Naive thymus-derived CD8-positive, alpha-beta T cell (primary cell): ENCODE data around the gene CDCA3. TPM values are rescaled to one million over a fixed set of nuclear protein-coding genes. Genes with fewer than 3 reads are reported as not detected.

ENCODE experiments used
- ATAC-seq, 2 donors: fragments of 150-1000 bp; cut with Tn5 transposase in 1 of 2; sonication (Bioruptor Pico), chemical (Tn5 transposase) in 1 of 2; 1 replicate in 1 of 2; 2 replicates in 1 of 2; pipeline ENCODE4 v1.10.0; 2021; ENCODE audit warnings: mild to moderate bottlenecking in 2 of 2, moderate library complexity in 2 of 2
- POLR2A ChIA-PET: fragments of 350-600 bp; sonication (Branson Sonifier 250); formaldehyde crosslinking; loops from one replicate; lab custom pipeline; 2021; ENCODE audit warnings: antibody characterized with exemption; lab: Charles Lee
- DNase-seq, 10 donors: peaks; one replicate each; pipeline versions ENCODE4 v3.0.0 to v3.0.0-alpha.2; 2020 to 2022
- H3K27ac Mint-ChIP-seq, 10 donors: one replicate each; pipeline ENCODE4 v1.8.0; 2020 to 2022; ENCODE audit warnings: mild to moderate bottlenecking in 10 of 10, mixed read lengths in 10 of 10, moderate library complexity in 4 of 10, inconsistent platforms in 1 of 10
- H3K27me3 Mint-ChIP-seq, 5 donors: one replicate each; pipeline ENCODE4 v1.8.0; 2021 to 2022; ENCODE audit warnings: mixed read lengths in 5 of 5
- H3K36me3 Mint-ChIP-seq, 3 donors: one replicate each; pipeline ENCODE4 v1.8.0; 2020 to 2022; ENCODE audit warnings: mixed read lengths in 3 of 3, mild to moderate bottlenecking in 2 of 3, inconsistent platforms in 1 of 3
- H3K4me1 Mint-ChIP-seq, 4 donors: one replicate each; pipeline ENCODE4 v1.8.0; 2021 to 2022; ENCODE audit warnings: mixed read lengths in 4 of 4
- H3K4me3 Mint-ChIP-seq, 10 donors: one replicate each; pipeline ENCODE4 v1.8.0; 2020 to 2022; ENCODE audit warnings: mild to moderate bottlenecking in 10 of 10, mixed read lengths in 10 of 10, moderate library complexity in 6 of 10, inconsistent platforms in 1 of 10
- H3K9me3 Mint-ChIP-seq, 9 donors: one replicate each; pipeline ENCODE4 v1.8.0; 2020 to 2022; ENCODE audit warnings: mixed read lengths in 9 of 9, mild to moderate bottlenecking in 3 of 9, inconsistent platforms in 1 of 9, moderate library complexity in 1 of 9
- polyA plus RNA-seq, 3 donors: library from polyadenylated mRNA; unstranded; fragments of 300-500 nt; fragmentation: Illumina TruSeq; gene quantifications; one replicate each; pipeline ENCODE4 v1.2.3, GENCODE V29; 2021
- total RNA-seq, 8 experiments: library from RNA in 2 of 8; stranded (reverse) in 2 of 8; gene quantifications; one replicate each; pipeline ENCODE4 v1.2.3 and lab custom pipeline; 2021 to 2026

The CDCA3 gene
- total and polyA plus RNA-seq, 5 experiments from 2014 or later, result 0.50 to 2.7 (median 2.0) TPM; not detected in 1

DNA sequence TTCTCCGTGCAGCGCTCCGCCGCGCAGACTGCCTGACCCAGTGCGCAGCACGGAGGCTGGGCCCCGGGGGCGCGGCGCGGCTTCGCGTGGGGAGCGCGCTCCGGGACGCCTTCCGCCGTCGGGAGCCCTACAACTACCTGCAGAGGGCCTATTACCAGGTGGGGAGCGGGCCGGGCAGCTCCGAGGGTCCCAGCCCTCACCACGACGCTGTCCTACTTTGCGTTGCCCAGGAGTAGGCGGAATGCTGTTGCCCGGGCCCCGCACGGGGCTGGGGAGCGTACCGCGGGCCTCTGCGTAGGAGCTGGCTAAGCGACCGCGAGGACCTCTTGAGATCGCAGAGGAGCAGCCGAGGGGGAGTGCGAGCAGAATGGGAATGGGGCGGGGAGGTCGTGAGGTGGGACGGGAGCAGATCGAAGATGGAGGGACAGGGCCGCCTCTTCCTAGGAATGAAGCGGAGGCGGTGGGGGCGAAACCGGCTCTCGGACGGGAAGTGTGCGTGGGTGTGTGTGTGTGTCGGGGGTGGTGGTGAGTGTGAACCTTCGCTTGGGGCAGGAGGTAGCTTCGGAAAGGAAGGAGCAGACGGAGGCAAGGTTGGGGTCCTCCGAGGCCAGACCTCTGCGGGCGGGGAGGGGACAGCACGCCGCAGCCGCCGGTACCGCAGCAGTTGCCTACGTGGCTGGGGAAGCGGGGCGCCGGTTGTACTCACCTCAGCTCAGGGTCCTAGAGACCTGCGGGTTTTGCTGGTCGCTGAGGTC lies 22.1 kb downstream of the CDCA3 start:
- DNase-seq (peak in 7 of 10 donors; percentile 22 to 63 (median 46)), ATAC-seq (peak; percentile 78)
- Mint-ChIP-seq H3K4me3 (peak overlapping the region; percentile 82 to 95 (median 89)), H3K27me3 (peaks cover 14 to 48% (median 38%) of the 10 kb centered on the region in 5 donors), H3K27ac (peak overlapping the region; percentile 15 to 95 (median 80)), H3K36me3 (peaks cover 0 to 4% (median 0%) of the 10 kb centered on the region in 3 donors), H3K4me1 (peaks cover 15 to 31% (median 19%) of the 10 kb centered on the region in 4 donors), H3K9me3 (no peaks in the 10 kb centered on the region)
- POLR2A ChIA-PET, result interaction anchor here (0.6 to 4.1 kb wide), 14 partner anchors 9 to 198 kb away, joined by 3 to 21 read pairs (median 4); partner anchors contain the start of genes CDCA3, COPS7A, MLF2 and SPSB2

DNA sequence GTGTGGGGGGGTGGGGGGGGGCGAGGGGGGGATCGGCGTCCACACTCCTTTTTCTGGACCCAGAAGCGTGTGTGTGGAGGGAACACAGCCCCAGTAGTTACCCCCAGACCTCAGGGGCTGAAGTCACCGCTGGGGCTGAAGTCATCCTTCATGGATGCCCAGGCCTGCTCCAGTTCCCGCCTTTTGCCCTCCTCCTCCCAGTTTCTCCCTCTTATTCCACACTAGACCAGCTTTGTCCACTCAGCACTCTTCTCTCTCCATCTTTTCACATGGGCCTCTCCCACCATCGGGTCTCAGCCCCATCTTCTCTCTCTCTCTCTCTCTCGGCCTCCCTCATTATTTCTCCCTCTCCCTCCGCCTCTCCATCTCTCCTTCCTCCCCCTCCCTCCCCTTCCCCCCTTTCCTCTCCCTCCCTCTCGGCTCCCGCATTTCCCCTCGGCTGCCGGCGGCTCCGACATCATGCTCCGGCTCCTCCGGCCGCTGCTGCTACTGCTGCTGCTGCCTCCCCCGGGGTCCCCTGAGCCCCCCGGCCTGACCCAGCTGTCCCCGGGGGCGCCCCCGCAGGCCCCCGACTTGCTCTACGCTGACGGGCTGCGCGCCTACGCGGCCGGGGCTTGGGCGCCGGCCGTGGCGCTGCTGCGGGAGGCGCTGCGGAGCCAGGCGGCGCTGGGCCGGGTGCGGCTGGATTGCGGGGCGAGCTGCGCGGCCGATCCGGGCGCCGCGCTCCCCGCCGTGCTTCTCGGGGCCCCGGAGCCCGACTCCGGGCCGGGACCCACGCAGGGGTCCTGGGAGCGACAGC lies 22.9 kb downstream of the CDCA3 start, which contains the start of gene P3H3:
Gene P3H3 (plus strand): TSS at position 426 of the 799 bp plus-strand sequence. CDS start 34 bp downstream, at position 460.
- peak within 1 kb of the TSS; percentile 82 to 95 (median 89) for H3K4me3 Mint-ChIP-seq
- H3K27ac Mint-ChIP-seq, result peak within 1 kb of the TSS; percentile 15 to 95 (median 80)
- peaks cover 14 to 53% (median 39%) of the 10 kb centered on the region in 5 donors for H3K27me3 Mint-ChIP-seq
- POLR2A ChIA-PET, result interaction anchor here (0.6 to 4.1 kb wide), 14 partner anchors 9 to 198 kb away, joined by 3 to 21 read pairs (median 5); partner anchors contain the start of genes CDCA3, COPS7A, MLF2 and SPSB2
- peaks cover 15 to 31% (median 19%) of the 10 kb centered on the region in 4 donors for H3K4me1 Mint-ChIP-seq
- peak in 2 of 10 donors; percentile 31 to 39 for DNase-seq
- H3K9me3 Mint-ChIP-seq, result no peaks in the 10 kb centered on the region
- peak; percentile 60 to 64 for ATAC-seq
- H3K36me3 Mint-ChIP-seq, result peaks cover 0 to 4% (median 0%) of the 10 kb centered on the region in 3 donors

DNA sequence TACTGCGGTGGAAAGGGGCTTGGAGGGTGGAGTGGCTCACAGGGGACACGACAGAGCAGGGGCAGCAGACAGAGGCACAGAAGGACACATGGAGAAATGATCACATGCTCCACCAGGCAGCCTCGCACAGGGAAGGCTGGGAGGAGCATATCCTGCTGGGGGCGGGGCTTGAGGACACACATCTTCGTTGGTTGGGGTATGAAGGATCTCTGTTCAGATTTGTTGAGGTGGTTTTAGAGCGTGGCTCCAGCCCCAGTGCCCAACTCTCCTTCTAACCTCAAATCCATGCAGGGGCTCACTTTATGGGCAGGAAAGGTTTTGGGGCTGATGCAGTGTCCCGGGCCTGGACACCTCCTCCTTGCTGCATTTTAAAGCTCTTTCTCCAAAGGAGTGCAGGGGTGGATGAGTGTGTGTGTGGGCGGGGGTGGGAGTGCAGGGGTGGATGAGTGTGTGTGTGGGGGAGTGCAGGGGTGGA lies 23.6 kb downstream of the CDCA3 start:
- peak overlapping the region in 6 of 10 donors; percentile 6 to 89 (median 46) for H3K27ac Mint-ChIP-seq
- peaks cover 15 to 36% (median 19%) of the 10 kb centered on the region in 4 donors for H3K4me1 Mint-ChIP-seq
- no peaks in the 10 kb centered on the region for H3K9me3 Mint-ChIP-seq
- H3K4me3 Mint-ChIP-seq, result peak overlapping the region; percentile 25 to 92 (median 68)
- POLR2A ChIA-PET, result interaction anchor here (1.0 to 4.1 kb wide), 4 partner anchors 19 to 103 kb away, joined by 4 to 21 read pairs (median 6); partner anchors contain the start of genes CDCA3, COPS7A, MLF2 and USP5
- peaks cover 0 to 4% (median 0%) of the 10 kb centered on the region in 3 donors for H3K36me3 Mint-ChIP-seq
- peaks cover 15 to 60% (median 46%) of the 10 kb centered on the region in 5 donors for H3K27me3 Mint-ChIP-seq
- DNase-seq, result peak in 3 of 10 donors; percentile 24 to 67 (median 34)
- ATAC-seq, result no peak

DNA sequence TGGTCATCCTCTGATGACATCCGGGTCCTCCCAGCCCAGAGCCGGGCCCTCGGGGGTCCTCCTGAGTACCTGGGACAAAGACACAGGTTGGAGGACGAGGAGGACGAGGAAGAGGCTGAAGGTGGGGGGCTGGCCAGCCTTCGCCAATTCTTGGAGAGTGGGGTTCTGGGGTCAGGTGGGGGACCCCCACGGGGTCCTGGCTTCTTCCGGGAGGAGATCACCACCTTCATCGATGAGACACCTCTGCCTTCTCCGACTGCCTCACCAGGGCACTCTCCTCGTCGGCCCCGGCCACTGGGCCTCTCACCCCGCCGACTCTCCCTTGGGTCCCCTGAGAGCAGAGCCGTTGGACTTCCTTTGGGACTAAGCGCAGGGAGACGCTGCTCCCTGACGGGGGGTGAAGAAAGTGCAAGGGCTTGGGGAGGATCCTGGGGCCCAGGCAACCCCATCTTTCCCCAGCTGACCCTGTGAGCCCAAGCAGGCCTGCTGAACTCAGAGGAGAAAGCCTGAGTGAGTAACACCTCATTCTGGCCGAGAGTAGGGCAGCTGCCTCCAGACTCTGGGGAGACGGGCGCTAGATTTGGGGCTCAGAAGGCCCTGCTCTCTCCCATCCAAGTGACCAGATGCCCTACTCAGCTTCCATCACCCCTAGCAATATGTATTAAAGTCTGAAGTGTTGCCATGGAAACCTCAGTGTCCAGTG lies 24.2 kb downstream of the CDCA3 start:
- H3K36me3 Mint-ChIP-seq, result peaks cover 0 to 4% (median 0%) of the 10 kb centered on the region in 3 donors
- peaks cover 15 to 66% (median 52%) of the 10 kb centered on the region in 5 donors for H3K27me3 Mint-ChIP-seq
- no peaks in the 10 kb centered on the region for H3K9me3 Mint-ChIP-seq
- POLR2A ChIA-PET, result interaction anchor here (0.5 to 4.1 kb wide), 4 partner anchors 18 to 109 kb away, joined by 4 to 21 read pairs (median 5); partner anchors contain the start of genes CDCA3, MLF2 and USP5
- H3K4me1 Mint-ChIP-seq, result peaks cover 17 to 42% (median 22%) of the 10 kb centered on the region in 4 donors
- H3K4me3 Mint-ChIP-seq, result peak overlapping the region; percentile 25 to 92 (median 68)
- ATAC-seq, result no peak
- peak in 1 of 10 donors; percentile 64 for DNase-seq
- H3K27ac Mint-ChIP-seq, result peak overlapping the region in 6 of 10 donors; percentile 6 to 89 (median 46)

DNA sequence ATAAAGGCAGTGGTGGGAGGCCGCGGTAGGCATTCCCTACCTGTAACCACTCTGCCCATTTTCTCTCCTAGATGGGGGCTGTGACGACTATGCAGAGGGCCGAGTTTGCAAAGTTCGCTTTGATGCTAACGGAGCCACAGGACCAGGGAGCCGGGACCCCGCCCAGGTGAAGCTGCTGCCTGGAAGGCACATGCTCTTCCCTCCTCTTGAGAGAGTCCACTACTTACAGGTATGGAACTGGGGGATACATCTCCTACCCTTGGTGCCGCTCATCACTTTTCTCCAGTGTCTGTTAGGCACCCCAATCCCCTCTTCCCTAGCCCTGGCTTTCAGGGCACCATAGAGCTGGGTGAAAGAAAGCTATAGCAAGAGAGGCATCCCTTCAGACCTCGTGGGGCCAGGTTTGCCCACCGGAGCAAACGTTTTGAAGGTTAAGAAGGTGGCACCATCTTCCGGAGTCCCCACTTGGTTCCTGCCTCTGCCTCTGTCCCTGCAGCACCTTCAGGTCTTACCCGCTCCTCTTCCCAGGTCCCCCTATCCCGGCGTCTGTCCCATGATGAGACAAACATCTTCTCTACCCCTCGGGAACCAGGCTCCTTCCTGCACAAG lies 24.9 kb downstream of the CDCA3 start:
- POLR2A ChIA-PET, result interaction anchor here (0.5 to 1.3 kb wide), 4 partner anchors 18 to 108 kb away, joined by 3 to 6 read pairs (median 4); partner anchors contain the start of gene MLF2

DNA sequence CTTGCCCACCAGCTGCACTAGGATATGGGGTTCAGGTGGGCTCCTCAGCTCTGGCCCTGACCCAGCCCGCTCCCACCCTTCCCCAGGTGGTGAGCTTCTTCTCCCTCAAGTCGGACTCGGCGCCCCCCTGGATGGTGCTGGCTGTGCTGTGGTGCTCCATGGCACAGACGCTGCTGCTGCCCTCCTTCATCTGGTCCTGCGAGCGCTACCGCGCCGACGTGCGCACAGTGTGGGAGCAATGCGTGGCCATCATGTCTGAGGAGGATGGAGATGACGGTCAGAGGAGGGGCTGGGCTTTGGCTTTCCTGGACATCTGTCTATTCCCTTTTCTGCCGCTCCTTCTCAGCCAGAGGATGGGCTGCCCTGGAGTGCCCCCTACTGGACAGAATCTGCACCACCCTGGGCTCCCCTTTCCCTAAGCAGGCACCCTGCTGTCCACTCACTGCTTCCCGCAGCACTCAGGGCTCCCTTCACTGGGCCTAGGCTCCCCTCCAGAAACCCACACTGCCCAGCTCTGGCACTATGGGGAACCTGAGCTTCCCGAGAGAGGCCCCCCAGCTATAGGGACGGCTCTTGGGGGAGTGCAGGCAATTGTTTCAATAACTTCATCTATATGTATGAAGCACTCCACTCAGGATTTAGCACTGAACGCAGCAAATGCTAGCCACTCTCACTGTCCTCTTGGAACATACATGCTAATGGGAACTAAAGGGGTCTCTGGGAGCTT lies 25.5 kb downstream of the CDCA3 start:
- Mint-ChIP-seq H3K4me1 (peaks cover 19 to 54% (median 30%) of the 10 kb centered on the region in 4 donors), H3K27me3 (peaks cover 15 to 78% (median 53%) of the 10 kb centered on the region in 5 donors), H3K27ac (peak overlapping the region in 1 of 10 donors; percentile 74), H3K4me3 (peak overlapping the region in 2 of 10 donors; percentile 10 to 17), H3K9me3 (no peaks in the 10 kb centered on the region), H3K36me3 (no peaks in the 10 kb centered on the region)
- peak; percentile 45 to 50 for ATAC-seq
- POLR2A ChIA-PET, result interaction anchor here (0.6 to 1.3 kb wide), 2 partner anchors 17 to 71 kb away, joined by 3 to 6 read pairs; no protein-coding TSS in a partner anchor
- peak; percentile 59 to 85 (median 76) for DNase-seq

More for the DNA sequence above, 24.9 kb downstream of the CDCA3 start:
- ATAC-seq (no peak), DNase-seq (peak in 1 of 10 donors; percentile 59)
- Mint-ChIP-seq H3K36me3 (peaks cover 0 to 4% (median 0%) of the 10 kb centered on the region in 3 donors), H3K27ac (peak overlapping the region in 1 of 10 donors; percentile 6), H3K4me1 (peaks cover 19 to 47% (median 24%) of the 10 kb centered on the region in 4 donors), H3K4me3 (peak overlapping the region in 3 of 10 donors; percentile 0 to 31 (median 19)), H3K27me3 (peaks cover 15 to 72% (median 53%) of the 10 kb centered on the region in 5 donors), H3K9me3 (no peaks in the 10 kb centered on the region)

DNA sequence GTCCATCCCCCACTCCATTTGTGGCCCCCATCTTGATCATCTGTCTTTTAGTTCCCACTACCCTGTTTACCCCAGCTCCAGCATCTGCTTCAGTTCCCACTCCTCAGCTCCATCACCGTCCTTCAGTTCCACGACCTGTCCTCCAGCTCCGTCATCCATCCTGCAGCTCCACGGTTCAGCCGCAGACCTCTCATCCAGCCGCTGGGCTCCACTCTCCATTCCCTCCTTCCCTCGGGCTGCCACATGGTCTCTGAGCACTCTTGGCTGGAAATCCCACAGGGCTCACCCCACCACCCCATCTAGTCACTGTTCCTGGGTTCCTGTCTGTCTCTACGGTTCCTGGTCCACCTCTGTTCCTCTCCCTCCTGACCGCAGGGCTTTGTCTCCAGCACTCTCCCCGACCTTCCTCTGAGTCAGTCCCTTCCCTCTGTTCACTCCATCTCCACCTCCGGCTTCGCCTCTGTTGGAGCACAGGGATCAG lies 26.1 kb downstream of the CDCA3 start:
- Mint-ChIP-seq H3K27me3 (peaks cover 15 to 80% (median 53%) of the 10 kb centered on the region in 5 donors), H3K4me3 (no peak overlapping the region), H3K27ac (peak overlapping the region in 2 of 10 donors; percentile 14 to 74), H3K9me3 (no peaks in the 10 kb centered on the region), H3K4me1 (peaks cover 19 to 55% (median 31%) of the 10 kb centered on the region in 4 donors), H3K36me3 (no peaks in the 10 kb centered on the region)
- no peak for ATAC-seq
- peak in 1 of 10 donors; percentile 49 for DNase-seq
- POLR2A ChIA-PET, result interaction anchor here (1.3 kb wide), 1 partner anchor 71 kb away, joined by 3 read pairs; no protein-coding TSS in a partner anchor

DNA sequence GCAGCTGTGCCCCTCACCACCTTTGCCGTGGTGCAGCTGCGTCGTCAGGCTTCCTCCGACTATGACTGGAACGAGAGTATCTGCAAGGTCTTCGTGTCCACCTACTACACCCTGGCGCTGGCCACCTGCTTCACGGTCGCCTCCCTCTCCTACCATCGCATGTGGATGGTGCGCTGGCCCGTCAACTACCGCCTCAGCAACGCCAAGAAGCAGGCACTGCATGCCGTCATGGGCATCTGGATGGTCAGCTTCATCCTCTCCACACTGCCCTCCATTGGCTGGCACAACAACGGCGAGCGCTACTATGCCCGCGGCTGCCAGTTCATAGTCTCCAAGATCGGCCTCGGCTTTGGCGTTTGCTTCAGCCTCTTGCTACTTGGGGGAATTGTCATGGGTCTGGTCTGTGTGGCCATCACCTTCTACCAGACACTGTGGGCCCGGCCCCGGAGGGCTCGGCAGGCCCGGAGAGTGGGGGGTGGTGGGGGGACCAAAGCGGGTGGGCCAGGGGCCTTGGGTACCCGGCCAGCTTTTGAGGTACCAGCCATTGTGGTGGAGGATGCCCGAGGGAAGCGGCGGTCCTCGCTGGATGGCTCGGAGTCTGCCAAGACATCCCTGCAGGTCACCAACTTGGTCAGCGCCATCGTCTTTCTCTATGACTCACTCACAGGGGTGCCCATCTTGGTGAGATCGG lies 26.9 kb downstream of the CDCA3 start:
- peak overlapping the region in 2 of 10 donors; percentile 37 to 65 for H3K27ac Mint-ChIP-seq
- POLR2A ChIA-PET, result no interaction called here
- peak in 1 of 10 donors; percentile 60 for DNase-seq
- H3K4me3 Mint-ChIP-seq, result peak overlapping the region in 2 of 10 donors; percentile 12 to 34
- H3K27me3 Mint-ChIP-seq, result peaks cover 15 to 80% (median 52%) of the 10 kb centered on the region in 5 donors
- H3K4me1 Mint-ChIP-seq, result peaks cover 19 to 51% (median 29%) of the 10 kb centered on the region in 4 donors
- H3K9me3 Mint-ChIP-seq, result no peaks in the 10 kb centered on the region
- no peaks in the 10 kb centered on the region for H3K36me3 Mint-ChIP-seq
- ATAC-seq, result no peak

DNA sequence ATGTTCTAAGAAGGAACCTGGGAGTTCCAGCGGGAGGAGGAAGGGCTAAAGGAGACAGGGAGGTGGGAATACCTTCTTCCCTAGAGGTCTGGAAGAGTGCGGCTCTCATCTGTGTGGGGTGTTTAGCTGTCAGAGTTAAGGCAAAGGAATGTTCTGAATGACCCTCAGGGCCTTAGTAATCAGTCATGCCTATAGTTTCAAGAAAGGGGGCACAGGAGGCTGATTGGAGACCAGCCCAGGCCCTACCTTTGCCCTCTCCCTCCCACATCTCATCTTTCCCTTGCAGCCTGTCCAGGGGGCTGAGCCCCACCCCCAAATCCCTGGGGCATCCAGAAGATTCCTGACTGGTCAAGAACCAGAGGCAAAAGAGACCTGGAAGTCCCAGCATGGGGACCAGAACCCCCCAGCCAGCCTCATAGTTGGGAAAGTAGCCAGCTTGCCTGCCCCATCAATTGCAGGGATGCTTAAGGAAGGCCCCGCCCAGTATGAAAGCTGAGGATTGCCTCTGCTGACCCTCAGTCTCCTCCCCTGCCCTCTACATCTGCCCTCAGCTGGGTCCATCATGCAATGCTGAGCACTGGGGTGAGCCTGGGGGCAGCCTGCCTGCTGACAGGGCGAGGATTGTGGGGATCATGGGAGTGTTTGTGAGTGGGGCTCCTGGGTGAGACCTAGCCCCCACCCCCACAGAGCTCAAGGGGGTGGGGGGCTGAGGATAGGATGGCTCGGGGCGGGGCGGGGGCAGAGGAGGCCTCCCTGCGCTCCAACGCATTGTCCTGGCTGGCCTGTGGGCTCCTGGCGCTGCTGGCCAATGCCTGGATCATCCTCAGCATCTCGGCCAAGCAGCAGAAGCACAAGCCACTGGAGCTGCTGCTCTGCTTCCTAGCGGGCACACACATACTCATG lies 27.7 kb downstream of the CDCA3 start:
- POLR2A ChIA-PET, result no interaction called here
- Mint-ChIP-seq H3K36me3 (no peaks in the 10 kb centered on the region), H3K4me3 (no peak overlapping the region), H3K4me1 (peaks cover 17 to 45% (median 25%) of the 10 kb centered on the region in 4 donors), H3K9me3 (no peaks in the 10 kb centered on the region), H3K27me3 (peaks cover 15 to 79% (median 48%) of the 10 kb centered on the region in 5 donors), H3K27ac (no peak overlapping the region)
- peak in 1 of 10 donors; percentile 32 for DNase-seq
- no peak for ATAC-seq
